HG03521 (cell line): ENCODE measurements around the gene LIN37.
"Not testable (repeated sequence)": the region's sequence is repeated elsewhere in the genome, so short reads cannot be mapped to it uniquely, and the experiment has no call there.

Experiments used
- ATAC-seq: cut with Tn5 transposase; IDR thresholded peaks from one replicate; pipeline ENCODE4 v1.9.1; 2021; ENCODE audit warnings: mild to moderate bottlenecking, moderate library complexity; ENCODE audit not compliant: unreplicated experiment

The LIN37 gene

GRCh38 chr19:35719402-35720162 lies 28.8 kb upstream of the LIN37 start:
- ATAC-seq, result no peak

DNA sequence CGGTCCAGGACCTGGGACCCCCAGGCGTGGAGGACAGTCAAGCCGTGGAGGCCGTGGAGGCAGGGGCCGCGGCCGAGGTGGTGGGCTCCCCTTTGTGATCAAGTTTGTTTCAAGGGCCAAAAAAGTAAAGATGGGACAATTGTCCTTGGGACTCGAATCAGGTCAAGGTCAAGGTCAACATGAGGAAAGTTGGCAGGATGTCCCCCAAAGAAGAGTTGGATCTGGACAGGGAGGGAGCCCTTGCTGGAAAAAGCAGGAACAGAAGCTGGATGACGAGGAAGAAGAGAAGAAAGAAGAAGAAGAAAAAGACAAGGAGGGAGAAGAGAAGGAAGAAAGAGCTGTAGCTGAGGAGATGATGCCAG lies 28.2 kb upstream of the LIN37 start:
- ATAC-seq, result no peak

GRCh38 chr19:35720648-35721047 lies 27.7 kb upstream of the LIN37 start:
- ATAC-seq, result no peak

- ATAC-seq, result no peak
Observed at GRCh38 chr19:35721374-35721773, 27.0 kb upstream of the LIN37 start.

DNA sequence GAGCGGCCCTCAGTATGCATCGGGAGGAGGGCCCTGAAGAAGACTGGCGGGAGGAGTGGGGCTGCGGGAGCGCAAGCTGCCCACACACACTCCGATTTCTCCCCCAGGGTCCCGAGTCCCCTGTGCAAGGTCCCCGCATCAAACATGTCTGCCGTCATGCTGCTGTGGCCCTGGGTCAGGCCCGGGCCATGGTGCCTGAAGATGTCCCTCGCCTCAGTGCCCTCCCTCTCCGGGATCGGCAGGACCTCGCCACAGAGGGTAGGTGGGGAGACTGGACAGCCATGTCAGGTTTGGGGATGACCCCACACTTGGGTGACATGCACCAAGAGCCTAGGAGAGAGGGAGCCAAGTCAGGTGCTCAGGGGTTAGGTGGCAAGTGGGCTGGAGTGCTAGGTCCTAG lies 25.9 kb upstream of the LIN37 start:
- no peak for ATAC-seq

DNA sequence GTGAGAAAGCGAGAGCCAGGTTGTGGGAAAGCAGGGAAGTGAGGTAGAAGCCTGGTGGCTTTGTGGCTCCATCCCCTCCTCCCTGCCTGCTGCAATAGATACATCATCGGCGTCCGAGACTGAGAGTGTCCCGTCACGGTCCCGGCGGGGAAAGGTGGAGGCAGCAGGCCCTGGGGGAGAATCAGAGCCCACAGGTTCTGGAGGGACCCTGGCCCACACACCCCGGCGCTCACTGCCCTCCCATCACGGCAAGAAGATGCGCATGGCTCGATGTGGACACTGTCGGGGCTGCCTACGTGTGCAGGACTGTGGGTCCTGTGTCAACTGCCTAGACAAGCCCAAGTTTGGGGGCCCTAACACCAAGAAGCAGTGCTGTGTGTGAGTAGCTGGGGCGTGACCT lies 25.5 kb upstream of the LIN37 start:
- no peak for ATAC-seq

DNA sequence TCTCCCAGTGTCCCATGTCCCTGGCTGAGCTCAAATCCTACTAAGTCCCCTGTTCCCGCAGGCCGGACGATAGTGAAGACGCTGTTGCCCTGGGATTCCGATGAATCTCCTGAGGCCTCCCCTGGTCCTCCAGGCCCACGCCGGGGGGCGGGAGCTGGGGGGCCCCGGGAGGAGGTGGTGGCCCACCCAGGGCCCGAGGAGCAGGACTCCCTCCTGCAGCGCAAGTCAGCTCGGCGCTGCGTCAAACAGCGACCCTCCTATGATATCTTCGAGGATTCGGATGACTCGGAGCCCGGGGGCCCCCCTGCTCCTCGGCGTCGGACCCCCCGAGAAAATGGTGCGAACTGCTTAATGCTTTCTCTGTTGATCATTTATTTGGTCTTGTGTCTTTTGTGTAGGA lies 24.7 kb upstream of the LIN37 start:
- ATAC-seq, result no peak

DNA sequence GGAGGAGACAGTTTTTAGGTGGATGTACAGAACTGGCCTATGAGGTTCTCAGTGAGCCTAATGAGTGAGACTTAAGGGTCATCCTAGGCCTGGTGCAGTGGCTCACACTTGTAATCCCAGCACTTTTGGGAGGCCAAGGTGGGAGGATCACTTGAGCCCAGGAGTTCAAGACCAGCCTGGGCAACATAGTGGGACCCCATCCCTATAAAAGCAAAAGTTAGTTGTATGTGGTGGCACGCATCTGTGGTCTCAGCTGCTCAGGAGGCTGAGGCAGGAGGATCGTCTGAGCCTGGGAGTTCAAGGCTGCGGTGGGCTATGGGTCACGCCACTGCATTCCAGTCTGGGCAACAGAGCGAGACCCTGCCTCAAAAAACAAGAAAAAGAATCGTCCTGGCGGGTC lies 24.2 kb upstream of the LIN37 start:
- not testable (repeated sequence) for ATAC-seq

DNA sequence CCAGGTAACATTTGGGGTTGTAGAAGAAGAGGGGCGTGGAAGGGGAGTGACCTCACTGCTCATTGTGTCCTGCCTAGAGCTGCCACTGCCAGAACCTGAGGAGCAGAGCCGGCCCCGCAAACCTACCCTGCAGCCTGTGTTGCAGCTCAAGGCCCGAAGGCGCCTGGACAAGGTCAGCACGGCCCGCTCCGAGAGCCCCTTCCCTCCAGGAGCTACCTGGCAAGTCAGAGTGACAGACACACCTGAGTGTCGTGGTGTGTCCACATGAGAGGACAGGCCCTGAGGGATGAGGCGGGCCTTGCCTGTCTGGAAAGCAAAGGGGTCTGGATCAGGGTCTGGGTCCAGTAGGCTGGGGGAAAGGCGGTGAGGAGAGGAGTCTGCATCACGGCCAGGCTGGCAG lies 23.8 kb upstream of the LIN37 start:
- ATAC-seq, result no peak

GRCh38 chr19:35725216-35725861 lies 23.0 kb upstream of the LIN37 start:
- ATAC-seq, result no peak

DNA sequence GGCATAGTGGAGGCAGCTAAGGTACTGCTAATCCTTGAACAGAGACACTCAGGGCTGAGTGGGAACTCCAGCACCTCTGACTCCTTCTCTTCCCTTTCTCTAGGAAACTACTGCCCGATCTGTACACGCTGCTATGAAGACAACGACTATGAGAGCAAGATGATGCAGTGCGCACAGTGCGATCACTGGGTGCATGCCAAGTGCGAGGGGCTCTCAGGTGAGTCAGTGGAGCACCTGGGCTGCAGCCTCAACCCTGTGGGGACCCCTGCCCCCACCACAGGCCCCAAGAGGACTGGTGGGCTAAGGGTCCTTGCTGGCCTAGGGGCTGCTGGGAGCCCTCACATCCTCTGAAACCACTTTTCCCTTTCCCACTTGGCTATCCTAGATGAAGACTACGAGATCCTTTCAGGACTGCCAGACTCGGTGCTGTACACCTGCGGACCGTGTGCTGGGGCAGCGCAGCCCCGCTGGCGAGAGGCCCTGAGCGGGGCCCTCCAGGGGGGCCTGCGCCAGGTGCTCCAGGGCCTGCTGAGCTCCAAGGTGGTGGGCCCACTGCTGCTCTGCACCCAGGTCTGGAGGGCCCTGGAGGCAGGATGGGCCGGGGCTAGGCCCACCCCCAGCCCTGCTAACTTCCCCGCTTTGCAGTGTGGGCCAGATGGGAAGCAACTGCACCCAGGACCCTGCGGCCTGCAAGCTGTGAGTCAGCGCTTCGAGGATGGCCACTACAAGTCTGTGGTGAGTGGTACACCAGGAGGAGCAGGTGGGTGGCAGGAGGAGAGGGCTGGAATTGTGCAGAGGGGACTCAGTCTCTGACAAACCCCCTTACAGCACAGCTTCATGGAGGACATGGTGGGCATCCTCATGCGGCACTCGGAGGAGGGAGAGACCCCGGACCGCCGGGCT lies 21.1 kb upstream of the LIN37 start:
- no peak for ATAC-seq

DNA sequence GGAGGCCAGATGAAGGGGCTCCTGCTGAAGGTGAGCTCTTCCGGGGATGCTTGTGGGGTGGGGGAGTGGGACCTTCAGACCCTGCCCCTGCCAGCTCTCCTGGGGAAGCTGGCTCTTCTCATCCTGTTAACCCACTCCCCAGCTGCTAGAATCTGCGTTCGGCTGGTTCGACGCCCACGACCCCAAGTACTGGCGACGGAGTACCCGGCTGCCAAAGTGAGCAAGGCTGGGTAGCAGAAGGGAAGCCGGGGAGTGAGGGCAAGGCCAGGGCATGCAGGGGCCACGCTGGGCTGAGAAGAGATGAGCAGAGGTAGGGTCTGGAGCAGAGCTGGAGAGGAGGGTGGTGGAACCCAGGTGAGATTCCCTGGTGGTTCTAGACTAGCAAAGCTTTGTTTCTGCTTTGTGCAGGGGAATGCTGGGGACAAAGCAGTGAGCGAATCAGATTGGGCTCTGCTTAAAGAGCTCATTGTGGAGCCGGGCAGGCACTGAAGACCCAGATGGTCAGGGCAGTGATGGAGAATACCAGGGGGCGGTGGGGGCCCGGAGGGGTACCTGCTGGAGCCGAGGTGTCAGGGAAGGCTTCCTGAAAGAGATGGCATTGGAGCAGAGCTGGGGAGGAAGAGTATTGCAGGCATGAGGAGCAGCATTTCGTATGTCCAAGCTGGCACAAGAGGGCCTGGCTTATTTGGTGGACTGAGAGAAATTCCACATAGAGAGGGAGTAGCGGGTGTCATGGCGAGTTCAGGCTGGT lies 20.2 kb upstream of the LIN37 start:
- ATAC-seq, result no peak

GRCh38 chr19:35729021-35729420 lies 19.4 kb upstream of the LIN37 start:
- no peak for ATAC-seq

GRCh38 chr19:35729763-35730162 lies 18.6 kb upstream of the LIN37 start:
- ATAC-seq, result no peak

GRCh38 chr19:35730326-35730725 lies 18.1 kb upstream of the LIN37 start:
- ATAC-seq, result no peak

DNA sequence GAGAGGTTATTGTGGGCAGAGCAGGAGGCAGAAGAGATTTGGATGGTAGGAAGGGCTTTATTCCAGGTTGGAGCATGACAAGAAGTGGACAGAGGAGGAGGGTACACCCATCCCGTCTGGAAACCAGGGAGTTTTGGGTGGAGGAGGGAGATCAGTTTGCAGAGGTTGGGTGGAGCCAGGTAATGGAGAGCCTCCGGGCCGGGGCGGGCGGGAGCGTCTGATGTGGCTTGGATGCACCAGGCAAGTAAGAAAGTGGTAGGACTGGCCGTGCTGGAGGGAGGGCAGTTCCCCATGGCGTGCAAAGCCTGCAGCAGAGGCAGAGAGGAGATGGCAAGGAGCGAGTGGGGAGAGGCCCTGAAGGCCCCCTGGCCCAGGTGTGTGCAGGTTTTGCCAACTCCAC lies 17.0 kb upstream of the LIN37 start:
- ATAC-seq, result no peak

DNA sequence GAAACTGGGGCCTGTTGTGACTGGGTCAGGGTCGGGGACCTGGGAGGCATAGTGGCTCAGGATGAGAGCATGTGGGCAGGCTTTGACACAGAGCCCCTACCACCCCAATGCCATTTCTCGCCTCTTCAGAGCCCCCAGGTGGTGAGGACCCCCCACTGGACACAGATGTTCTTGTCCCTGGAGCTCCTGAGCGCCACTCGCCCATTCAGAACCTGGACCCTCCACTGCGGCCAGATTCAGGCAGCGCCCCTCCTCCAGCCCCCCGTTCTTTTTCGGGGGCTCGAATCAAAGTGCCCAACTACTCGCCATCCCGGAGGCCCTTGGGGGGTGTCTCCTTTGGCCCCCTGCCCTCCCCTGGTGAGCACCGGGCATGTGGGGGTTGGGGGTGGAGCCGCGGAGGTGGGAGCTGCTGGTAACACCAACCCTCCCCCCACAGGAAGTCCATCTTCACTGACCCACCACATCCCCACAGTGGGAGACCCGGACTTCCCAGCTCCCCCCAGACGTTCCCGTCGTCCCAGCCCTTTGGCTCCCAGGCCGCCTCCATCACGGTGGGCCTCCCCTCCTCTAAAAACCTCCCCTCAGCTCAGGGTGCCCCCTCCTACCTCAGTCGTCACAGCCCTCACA lies 16.5 kb upstream of the LIN37 start:
- no peak for ATAC-seq

- no peak for ATAC-seq
Observed at GRCh38 chr19:35732540-35733179, 15.7 kb upstream of the LIN37 start.

- no peak for ATAC-seq
Observed at GRCh38 chr19:35733180-35734125, 14.9 kb upstream of the LIN37 start.
